ENCODE data around the gene ADAMTS3. TPM values are rescaled to one million over a fixed set of nuclear protein-coding genes. Genes with fewer than 3 reads are reported as not detected.

The ADAMTS3 gene
- total RNA-seq, 1 experiment from 2014 or later = 0.39 TPM

DNA sequence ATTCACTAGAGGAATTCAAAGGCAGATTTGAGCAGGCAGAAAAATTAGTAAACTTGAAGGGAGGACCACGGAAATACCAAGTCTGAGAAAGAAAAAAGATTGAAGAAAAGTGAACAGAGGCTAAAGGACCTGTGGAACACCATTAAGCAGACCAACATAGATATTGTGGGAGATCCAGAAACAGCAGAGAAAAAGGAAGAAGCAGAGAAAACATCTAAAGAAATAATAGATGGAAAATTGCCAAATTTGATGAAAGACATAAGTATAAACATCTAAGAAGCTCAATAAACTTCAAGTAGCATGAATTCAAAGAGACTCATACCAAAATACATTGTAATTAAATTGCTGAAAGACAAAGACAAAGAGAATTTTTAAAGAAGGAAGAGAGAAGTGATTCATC is 31.0 kb downstream of the ADAMTS3 start:
- ATAC-seq (no peak), DNase-seq (ENCODE audit: low read depth, low spot score) (no peak)
- H3K4me1 ChIP-seq (ENCODE audit: control insufficient read depth, insufficient read depth, low read length) = no peaks in the 10 kb centered on the region
- no TSS peak for BruUV-seq (replicated peaks)
- POLR2A ChIA-PET = no interaction called here
- no peak overlapping the region for H3K27ac ChIP-seq (ENCODE audit: low read length)
- intact Hi-C loops (cut with micrococcal nuclease; ENCODE audit: unreplicated experiment) = no loop called here
- no peaks in the 10 kb centered on the region for H3K27me3 ChIP-seq (ENCODE audit: control insufficient read depth, insufficient read depth, low read length)
- CTCF ChIA-PET = no interaction called here
- H3K36me3 ChIP-seq (ENCODE audit: control insufficient read depth, insufficient read depth, low read length) = no peaks in the 10 kb centered on the region
- H3K9me3 ChIP-seq (ENCODE audit: control insufficient read depth, insufficient read depth, low read depth, low read length) = no peaks in the 10 kb centered on the region
- in situ Hi-C loops (cut with HindIII; ENCODE audit: low pct_unique_long_range_greater_than_20kb, low sequenced_read_pairs) = no loop called here
- TF ChIP-seq TCF7L2 (IDR thresholded peaks at IDR 0.05; ENCODE audit: low read depth, low read length) = no peak
- no peak for TF ChIP-seq POLR2AphosphoS5 (IDR thresholded peaks at IDR 0.05; ENCODE audit: low read depth, low read length)
- no peak for TF ChIP-seq SIN3A (IDR thresholded peaks at IDR 0.05; ENCODE audit: borderline replicate concordance, insufficient read depth, low read depth, low read length)
- no peak for TF ChIP-seq CTCF (IDR thresholded peaks at IDR 0.05)
- no peak for TF ChIP-seq REST (IDR thresholded peaks at IDR 0.05; ENCODE audit: insufficient read depth in 1 of 2, low read depth in 2 of 2, low read length in 1 of 2)
- H3K4me3 ChIP-seq (ENCODE audit: low read depth in 2 of 2, low read length in 2 of 2) = no peak overlapping the region

DNA sequence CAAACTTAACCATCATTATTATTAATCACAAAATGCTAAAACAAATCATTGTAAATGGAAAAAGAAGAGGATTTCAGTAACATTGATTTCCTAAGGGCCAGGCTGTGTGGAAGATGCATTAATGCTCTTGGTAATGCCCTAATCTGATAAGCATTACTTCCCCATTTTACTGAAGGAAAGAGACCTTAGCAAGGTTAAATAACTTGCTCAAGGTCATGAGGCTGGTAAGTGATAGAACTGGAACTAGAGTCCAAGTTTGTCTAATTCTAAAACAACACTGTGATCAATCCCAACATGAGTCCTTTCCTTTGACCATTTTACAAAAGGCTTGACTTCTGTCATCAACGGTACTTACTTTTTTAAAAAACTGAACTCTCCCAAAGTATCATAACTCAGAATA is 32.6 kb downstream of the ADAMTS3 start:
- no peaks in the 10 kb centered on the region for H3K9me3 ChIP-seq (ENCODE audit: control insufficient read depth, insufficient read depth, low read depth, low read length)
- H3K27me3 ChIP-seq (ENCODE audit: control insufficient read depth, insufficient read depth, low read length) = no peaks in the 10 kb centered on the region
- no peaks in the 10 kb centered on the region for H3K36me3 ChIP-seq (ENCODE audit: control insufficient read depth, insufficient read depth, low read length)
- no peak overlapping the region for H3K27ac ChIP-seq (ENCODE audit: low read length)
- TF ChIP-seq POLR2AphosphoS5 (IDR thresholded peaks at IDR 0.05; ENCODE audit: low read depth, low read length) (no peak), REST (IDR thresholded peaks at IDR 0.05; ENCODE audit: insufficient read depth in 1 of 2, low read depth in 2 of 2, low read length in 1 of 2) (no peak), CTCF (IDR thresholded peaks at IDR 0.05) (no peak), TCF7L2 (IDR thresholded peaks at IDR 0.05; ENCODE audit: low read depth, low read length) (no peak), SIN3A (IDR thresholded peaks at IDR 0.05; ENCODE audit: borderline replicate concordance, insufficient read depth, low read depth, low read length) (no peak)
- no peak for DNase-seq (ENCODE audit: low read depth, low spot score)
- POLR2A ChIA-PET = no interaction called here
- no peak for ATAC-seq
- BruUV-seq (replicated peaks) = no TSS peak
- CTCF ChIA-PET = no interaction called here
- in situ Hi-C loops (cut with HindIII; ENCODE audit: low pct_unique_long_range_greater_than_20kb, low sequenced_read_pairs) = no loop called here
- H3K4me3 ChIP-seq (ENCODE audit: low read depth in 2 of 2, low read length in 2 of 2) = no peak overlapping the region
- intact Hi-C loops (cut with micrococcal nuclease; ENCODE audit: unreplicated experiment) = no loop called here
- H3K4me1 ChIP-seq (ENCODE audit: control insufficient read depth, insufficient read depth, low read length) = no peaks in the 10 kb centered on the region

All from Panc1 (cell line).